Muscle of leg (tissue), 9 donors: ENCODE data around the gene ILDR1. TPM values are rescaled to one million over a fixed set of nuclear protein-coding genes. Genes with fewer than 3 reads are reported as not detected.

ENCODE experiments used
- polyA plus RNA-seq, 8 donors: library from polyadenylated mRNA; unstranded; fragments of 120-200 nt; gene quantifications; one replicate each; pipeline versions ENCODE4 v1.2.1 to v1.2.3, GENCODE V29; 2013; ENCODE audit warnings: inconsistent platforms in 1 of 8, low replicate concordance in 1 of 8; ENCODE audit not compliant: insufficient read length in 8 of 8, insufficient read depth in 1 of 8
- total RNA-seq: library from RNA; stranded (reverse); fragments of 120-200 nt; gene quantifications from one replicate; pipeline ENCODE4 v1.2.4, GENCODE V29; 2013

Gene ILDR1
- total and polyA plus RNA-seq, 9 donors, result 0.10 to 0.83 (median 0.22) TPM

Other genes starting within 250 kb of the ILDR1 start
- 18.1 TPM for gene IQCB1, start 187.2 kb downstream of the ILDR1 start, total RNA-seq
- 10 to 100 TPM; 16.1 to 22.7 (median 18.2) TPM for gene IQCB1, start 187.2 kb downstream of the ILDR1 start, polyA plus RNA-seq
- 9.5 TPM for gene EAF2, start 187.0 kb downstream of the ILDR1 start, total RNA-seq
- 10 to 100 TPM in 1 of 8 donors, 1 to 10 TPM in 7; 5.7 to 10.0 (median 7.5) TPM for gene EAF2, start 187.0 kb downstream of the ILDR1 start, polyA plus RNA-seq
- gene SLC15A2, start 127.8 kb downstream of the ILDR1 start, total RNA-seq, result 27.0 TPM
- gene SLC15A2, start 127.8 kb downstream of the ILDR1 start, polyA plus RNA-seq, result 10 to 100 TPM; 17.3 to 56.0 (median 29.5) TPM
- 2.2 TPM for gene CD86, start 33.1 kb upstream of the ILDR1 start, total RNA-seq
- 1 to 10 TPM; 1.7 to 3.0 (median 2.6) TPM for gene CD86, start 33.1 kb upstream of the ILDR1 start, polyA plus RNA-seq
- gene CASR, start 161.4 kb upstream of the ILDR1 start, total RNA-seq, result not detected
- gene CASR, start 161.4 kb upstream of the ILDR1 start, polyA plus RNA-seq, result under 1 TPM in 3 of 8 donors, not detected in 5; 0.04 to 0.28 (median 0.04) TPM